GM20431 (cell line): ENCODE results near the gene HTR2B.
"Not testable (repeated sequence)": the region's sequence is repeated elsewhere in the genome, so short reads cannot be mapped to it uniquely, and the experiment has no call there.

Source experiments
- in situ Hi-C: fragments of 300-500 bp; cut with MseI, MboI; formaldehyde crosslinking; loops from one replicate; pipeline ENCODE4 v1.15.0; 2020; ENCODE audit warnings: low sequenced_read_pairs; ENCODE audit not compliant: unreplicated experiment

HTR2B gene

GRCh38 chr2:231100990-231101389 lies 23.9 kb downstream of the HTR2B start:
- in situ Hi-C loops: loop anchor here (25.0 kb wide), 1 partner anchor 336 kb away; no protein-coding TSS in a partner anchor

GRCh38 chr2:231100321-231100720 lies 24.5 kb downstream of the HTR2B start:
- in situ Hi-C loops: loop anchor here (25.0 kb wide), 1 partner anchor 337 kb away; no protein-coding TSS in a partner anchor

GRCh38 chr2:231099918-231100317 lies 24.9 kb downstream of the HTR2B start:
- in situ Hi-C loops: loop anchor here (25.0 kb wide), 1 partner anchor 337 kb away; no protein-coding TSS in a partner anchor

GRCh38 chr2:231094736-231095346 lies 30.0 kb downstream of the HTR2B start:
- in situ Hi-C loops: no loop called here

- in situ Hi-C loops: no loop called here
Observed at GRCh38 chr2:231093933-231094332, 30.9 kb downstream of the HTR2B start.

- in situ Hi-C loops: no loop called here
Observed at GRCh38 chr2:231088754-231089153, 36.1 kb downstream of the HTR2B start.

GRCh38 chr2:231084565-231084964 lies 40.3 kb downstream of the HTR2B start:
- in situ Hi-C loops: no loop called here

GRCh38 chr2:231069379-231070054 lies 55.3 kb downstream of the HTR2B start:
- in situ Hi-C loops: no loop called here

- in situ Hi-C loops: no loop called here
Observed at GRCh38 chr2:231068525-231069222, 56.2 kb downstream of the HTR2B start.

GRCh38 chr2:231067531-231067930 lies 57.3 kb downstream of the HTR2B start:
- in situ Hi-C loops: not testable (repeated sequence)

GRCh38 chr2:231065966-231066365 lies 58.9 kb downstream of the HTR2B start:
- in situ Hi-C loops: no loop called here

- in situ Hi-C loops: no loop called here
Observed at GRCh38 chr2:231063347-231063746, 61.5 kb downstream of the HTR2B start.

GRCh38 chr2:231062776-231063175 lies 62.1 kb downstream of the HTR2B start:
- in situ Hi-C loops: no loop called here

GRCh38 chr2:231059756-231060155 lies 65.1 kb downstream of the HTR2B start:
- in situ Hi-C loops: no loop called here

GRCh38 chr2:231058761-231059550 lies 65.9 kb downstream of the HTR2B start:
- in situ Hi-C loops: no loop called here
